KMS-11 (cell line): ENCODE measurements around the gene TBC1D23.

Experiments
- H2AFZ ChIP-seq: fragments of 200-600 bp; sonication (generic); 2 replicates; pipeline ENCODE4 v1.6.1; 2016; ENCODE audit warnings: antibody characterized with exemption, mixed run types, low read depth
- H3K27ac ChIP-seq: fragments of 200-600 bp; sonication (generic); 2 replicates; pipeline ENCODE4 v1.6.1; 2016; ENCODE audit warnings: mild to moderate bottlenecking, mixed run types
- H3K27me3 ChIP-seq: fragments of 200-600 bp; sonication (generic); 2 replicates; pipeline ENCODE4 v1.6.1; 2017; ENCODE audit warnings: mild to moderate bottlenecking, low read depth, mixed run types, moderate library complexity; ENCODE audit not compliant: insufficient read depth
- H3K36me3 ChIP-seq: fragments of 200-600 bp; sonication (generic); 2 replicates; pipeline ENCODE4 v1.6.1; 2017; ENCODE audit warnings: mild to moderate bottlenecking, mixed run types; ENCODE audit not compliant: insufficient read depth
- H3K4me1 ChIP-seq: fragments of 200-600 bp; sonication (generic); 2 replicates; pipeline ENCODE4 v1.6.1; 2016; ENCODE audit warnings: mild to moderate bottlenecking, low read depth, mixed run types; ENCODE audit not compliant: poor library complexity, severe bottlenecking
- H3K4me2 ChIP-seq: fragments of 200-600 bp; sonication (generic); 2 replicates; pipeline ENCODE4 v1.7.0; 2016; ENCODE audit warnings: mild to moderate bottlenecking, mixed run types
- H3K4me3 ChIP-seq: fragments of 200-600 bp; sonication (generic); IDR thresholded peaks from 2 replicates; pipeline ENCODE4 v1.6.1; 2017; ENCODE audit warnings: low read depth, low read length, mixed read lengths; ENCODE audit not compliant: insufficient read depth
- H3K79me2 ChIP-seq: fragments of 200-600 bp; sonication (generic); 2 replicates; pipeline ENCODE4 v1.6.1; 2016; ENCODE audit warnings: low read depth, mixed run types; ENCODE audit not compliant: insufficient read depth
- H3K9ac ChIP-seq: fragments of 200-600 bp; sonication (generic); 2 replicates; pipeline ENCODE4 v1.6.1; 2016; ENCODE audit warnings: mild to moderate bottlenecking, mixed run types
- H4K20me1 ChIP-seq: fragments of 200-600 bp; sonication (generic); 2 replicates; pipeline ENCODE4 v1.6.1; 2016; ENCODE audit warnings: mild to moderate bottlenecking, mixed run types; ENCODE audit not compliant: insufficient read depth
- CTCF ChIP-seq: fragments of 200-600 bp; sonication (generic); conservative IDR thresholded peaks from 2 replicates; pipeline ENCODE4 v1.6.1; 2017; ENCODE audit warnings: low read depth, mild to moderate bottlenecking, antibody characterized with exemption, low read length, moderate library complexity, mixed read lengths

The TBC1D23 gene

DNA sequence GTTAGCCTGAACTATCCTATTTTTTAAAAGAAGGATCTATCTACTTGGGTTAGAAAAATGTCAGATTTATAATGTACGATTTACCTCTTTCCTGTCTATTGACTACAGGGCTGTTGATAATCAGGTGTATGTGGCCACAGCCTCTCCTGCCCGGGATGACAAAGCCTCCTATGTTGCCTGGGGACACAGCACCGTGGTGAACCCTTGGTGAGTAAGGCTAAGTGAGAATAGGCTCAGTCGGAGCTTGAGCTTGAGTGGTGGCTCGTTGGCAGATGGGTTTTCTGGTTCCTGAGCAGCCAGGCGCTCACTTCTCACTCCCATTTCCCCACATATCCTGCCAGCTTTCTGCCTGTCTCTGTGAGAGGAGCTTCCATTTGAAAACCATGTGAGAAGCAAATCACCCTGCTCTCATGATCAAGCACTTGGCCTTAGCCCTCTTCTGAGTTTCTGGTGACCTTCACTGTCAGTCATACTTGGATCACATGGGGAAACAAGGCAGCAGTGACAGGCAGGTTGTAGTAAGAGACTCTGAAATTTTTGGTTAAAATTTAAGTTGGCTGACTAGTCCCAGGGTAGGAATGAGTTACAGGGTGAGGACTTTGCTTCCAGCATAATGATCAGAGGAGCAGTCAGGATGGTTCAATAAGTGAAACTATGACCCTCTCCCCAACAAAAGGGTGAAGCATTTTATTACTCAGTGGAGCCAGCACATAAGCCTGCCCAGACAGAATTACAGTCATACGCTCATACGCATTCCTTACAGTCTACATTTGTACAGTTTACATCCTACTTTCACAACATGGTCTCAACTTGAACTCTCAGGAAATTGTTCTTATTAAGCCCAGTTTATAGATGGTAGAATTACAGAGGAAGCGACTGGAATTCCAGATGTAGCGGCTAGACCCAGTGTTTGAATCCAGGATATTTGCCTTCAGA, 91.8 kb downstream of the TBC1D23 start:
- Histone ChIP-seq H3K4me2 (no peak overlapping the region), H3K4me1 (peaks cover 6% of the 10 kb centered on the region), H3K9ac (no peak overlapping the region), H3K79me2 (no peaks in the 10 kb centered on the region), H4K20me1 (no peaks in the 10 kb centered on the region), H3K36me3 (no peaks in the 10 kb centered on the region; the same call in 1 of the 2 replicates), H2AFZ (no peak overlapping the region), H3K27me3 (no peaks in the 10 kb centered on the region), H3K27ac (no peak overlapping the region), H3K4me3 (no peak overlapping the region)
- no peak for TF ChIP-seq CTCF

GRCh38 chr3:100354850-100355249, 94.1 kb downstream of the TBC1D23 start:
- Histone ChIP-seq H4K20me1 (no peaks in the 10 kb centered on the region), H3K4me3 (no peak overlapping the region), H3K4me1 (peaks cover 6% of the 10 kb centered on the region), H3K79me2 (no peaks in the 10 kb centered on the region), H3K9ac (no peak overlapping the region), H3K36me3 (no peaks in the 10 kb centered on the region; the same call in 1 of the 2 replicates), H3K27ac (no peak overlapping the region), H3K4me2 (no peak overlapping the region), H2AFZ (no peak overlapping the region), H3K27me3 (no peaks in the 10 kb centered on the region)
- TF ChIP-seq CTCF: no peak

DNA sequence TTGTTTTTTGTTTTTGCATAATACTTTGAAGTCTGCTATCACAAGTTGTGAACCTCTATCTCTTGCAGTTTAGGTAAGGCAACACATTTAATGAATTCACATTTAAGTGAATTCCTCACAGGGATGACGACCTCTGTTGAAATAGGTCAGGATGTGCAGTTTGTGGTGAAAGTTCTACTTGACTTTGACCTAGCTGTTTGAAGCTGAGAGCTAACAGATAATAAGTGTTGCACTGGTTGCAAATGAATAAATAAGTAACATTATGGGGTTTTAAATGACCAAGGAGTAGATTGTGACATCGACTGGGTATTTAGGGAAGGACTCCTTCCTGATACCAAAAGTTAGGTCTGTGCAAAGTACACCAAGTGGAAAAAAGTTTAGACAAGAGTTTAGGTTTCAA, 97.6 kb downstream of the TBC1D23 start:
- Histone ChIP-seq H3K79me2 (no peaks in the 10 kb centered on the region), H3K27ac (no peak overlapping the region), H3K9ac (no peak overlapping the region), H3K36me3 (no peaks in the 10 kb centered on the region), H3K4me1 (peaks cover 6% of the 10 kb centered on the region), H2AFZ (no peak overlapping the region), H3K4me3 (no peak overlapping the region), H4K20me1 (no peaks in the 10 kb centered on the region), H3K27me3 (no peaks in the 10 kb centered on the region), H3K4me2 (no peak overlapping the region)
- TF ChIP-seq CTCF: no peak

GRCh38 chr3:100359035-100359434, 98.2 kb downstream of the TBC1D23 start:
- H3K27me3 ChIP-seq: no peaks in the 10 kb centered on the region
- no peak overlapping the region for H3K27ac ChIP-seq
- no peaks in the 10 kb centered on the region for H4K20me1 ChIP-seq
- no peak overlapping the region for H3K4me3 ChIP-seq
- no peak overlapping the region for H2AFZ ChIP-seq
- no peaks in the 10 kb centered on the region for H3K79me2 ChIP-seq
- no peaks in the 10 kb centered on the region for H3K36me3 ChIP-seq
- H3K9ac ChIP-seq: no peak overlapping the region
- no peak for TF ChIP-seq CTCF
- peaks cover 6% of the 10 kb centered on the region for H3K4me1 ChIP-seq
- no peak overlapping the region for H3K4me2 ChIP-seq
